ELF-1 (cell line): Measurements from ENCODE around the gene SLC16A3.
"Not testable (repeated sequence)": the region's sequence is repeated elsewhere in the genome, so short reads cannot be mapped to it uniquely, and the experiment has no call there.

Source experiments
- DNase-seq: peaks from one replicate; pipeline ENCODE4 v3.0.0-alpha.2; 2016; ENCODE audit warnings: low read depth, low spot score

The SLC16A3 gene

DNA sequence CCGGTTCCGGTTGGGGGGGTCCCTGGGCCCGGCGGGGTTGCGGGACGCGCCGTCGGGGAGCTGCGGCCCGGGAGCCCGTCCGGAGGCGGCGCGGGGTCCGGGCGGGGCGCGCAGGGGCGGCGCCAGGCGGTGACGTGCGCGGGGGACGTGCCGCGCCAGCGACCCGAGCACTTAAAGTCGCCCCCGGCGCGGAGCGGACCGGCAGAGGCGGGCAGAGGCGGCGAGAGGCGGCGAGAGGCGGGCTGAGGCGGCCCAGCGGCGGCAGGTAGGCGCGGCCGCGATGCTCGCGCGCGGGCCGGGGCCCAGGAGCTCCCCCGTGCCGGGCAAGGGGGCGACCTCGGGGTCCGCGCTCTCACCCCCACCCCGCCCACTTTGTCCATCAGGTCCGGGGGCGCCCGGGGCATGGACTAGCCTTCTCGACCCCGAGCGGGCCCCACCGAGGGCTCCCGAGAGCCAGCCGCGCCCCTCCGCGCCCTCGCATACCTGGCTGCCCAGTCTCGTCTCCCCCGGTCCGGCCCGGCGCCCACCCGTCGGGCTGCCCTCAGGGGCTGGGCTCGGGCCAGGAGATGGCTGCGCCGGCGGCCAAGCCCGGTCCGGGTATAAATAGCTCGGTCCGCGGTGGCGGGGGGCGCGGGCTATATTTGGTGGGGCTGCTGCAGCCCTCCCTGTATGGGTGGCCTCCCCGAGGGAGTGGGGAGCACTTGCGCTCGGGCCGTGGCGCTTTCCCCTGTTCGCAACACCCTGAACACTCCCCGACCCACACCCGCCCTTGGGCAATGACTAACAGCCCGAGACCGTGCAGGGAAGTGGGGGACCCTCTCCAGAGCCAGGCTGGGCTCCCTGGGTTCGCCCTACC, at the start of gene SLC16A3:
Gene SLC16A3, plus strand, starts transcription at position 201 of the 856 bp plus-strand sequence. CDS start 6,967 bp downstream, outside the sequence.
- DNase-seq: no peak

DNA sequence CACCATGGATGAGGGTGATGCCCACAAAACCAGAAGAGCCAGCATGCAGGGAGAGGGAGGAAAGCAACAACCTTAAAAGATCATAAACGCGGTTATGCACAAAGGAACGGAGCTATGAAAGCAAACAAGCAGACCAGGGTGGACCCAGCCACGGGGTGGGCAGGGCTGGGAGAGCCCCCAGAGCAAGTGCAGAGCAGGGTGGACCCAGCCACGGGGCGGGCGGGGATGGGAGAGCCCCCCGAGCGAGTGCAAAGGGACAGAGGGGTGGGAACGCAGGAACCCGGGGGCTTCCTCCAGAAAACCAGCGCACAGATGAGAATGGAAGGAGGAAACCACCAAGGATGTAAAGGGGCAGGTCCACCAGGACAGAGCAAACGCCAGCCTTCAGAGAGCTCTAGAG, 49.4 kb upstream of the SLC16A3 start:
- no peak for DNase-seq

- no peak for DNase-seq
Measured at GRCh38 chr17:82179946-82180475, 48.8 kb upstream of the SLC16A3 start.

DNA sequence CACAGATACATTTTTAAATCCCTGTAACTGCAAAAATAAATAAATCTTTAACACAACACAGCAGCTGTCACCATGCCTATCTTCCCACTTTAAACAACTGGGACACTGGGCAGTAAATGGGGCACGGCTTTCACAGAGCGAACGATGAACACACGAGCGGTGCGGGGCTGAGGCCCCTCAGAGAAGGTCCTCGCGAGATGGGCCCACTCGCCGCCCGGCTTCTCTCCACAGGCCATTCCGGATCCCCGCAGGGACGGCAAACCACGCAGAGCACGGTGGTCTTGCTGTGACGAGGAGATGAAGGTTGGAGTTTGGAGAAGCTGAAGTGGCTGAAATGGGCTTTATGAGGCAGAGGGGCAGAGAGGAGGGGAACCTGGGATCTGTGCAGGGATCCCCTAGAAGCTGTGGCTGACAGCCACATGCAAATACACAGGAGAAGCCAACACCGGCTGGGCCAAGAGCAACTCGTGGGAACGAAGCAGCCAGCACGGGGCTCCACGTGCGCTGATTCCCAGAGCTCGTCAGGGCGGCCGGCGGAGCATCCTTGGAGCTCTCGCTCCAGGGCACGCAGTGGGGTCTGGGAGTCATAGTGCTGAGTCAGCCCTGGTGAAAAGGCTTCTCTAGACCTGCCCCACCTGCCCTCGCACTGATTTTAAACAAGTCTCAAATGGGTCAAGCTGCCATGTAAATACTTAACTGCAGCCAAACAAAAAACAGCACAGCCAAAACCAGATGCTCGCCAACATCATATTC, 47.9 kb upstream of the SLC16A3 start:
- peak; percentile 78 for DNase-seq

- no peak for DNase-seq
Measured at GRCh38 chr17:82184761-82185160, 44.1 kb upstream of the SLC16A3 start.

GRCh38 chr17:82186221-82186620, 42.6 kb upstream of the SLC16A3 start:
- DNase-seq: no peak

DNA sequence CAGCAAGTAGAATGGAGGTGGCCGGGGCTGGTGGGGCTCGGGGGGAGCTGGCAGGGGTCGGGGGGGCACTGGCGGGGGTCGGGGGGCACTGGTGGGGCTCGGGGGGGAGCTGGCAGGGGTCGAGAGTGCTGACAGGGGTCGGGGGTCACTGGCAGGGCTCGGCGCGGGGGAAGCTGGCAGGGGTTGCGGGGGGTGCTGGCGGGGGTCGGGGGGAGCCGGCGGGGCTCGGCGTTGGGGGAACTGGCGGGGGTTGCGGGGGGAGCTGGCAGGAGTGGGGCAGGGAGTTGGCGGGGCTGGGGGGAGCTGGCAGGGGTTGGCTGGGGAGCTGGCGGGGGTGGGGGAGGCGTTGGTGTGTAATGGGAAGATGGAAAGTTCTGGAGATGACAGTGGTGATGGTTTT, 41.3 kb upstream of the SLC16A3 start:
- no peak for DNase-seq

GRCh38 chr17:82188001-82188961, 40.6 kb upstream of the SLC16A3 start:
- no peak for DNase-seq

GRCh38 chr17:82193050-82193449, 35.8 kb upstream of the SLC16A3 start:
- not testable (repeated sequence) for DNase-seq

- DNase-seq: no peak
Measured at GRCh38 chr17:82193520-82194220, 35.2 kb upstream of the SLC16A3 start.

DNA sequence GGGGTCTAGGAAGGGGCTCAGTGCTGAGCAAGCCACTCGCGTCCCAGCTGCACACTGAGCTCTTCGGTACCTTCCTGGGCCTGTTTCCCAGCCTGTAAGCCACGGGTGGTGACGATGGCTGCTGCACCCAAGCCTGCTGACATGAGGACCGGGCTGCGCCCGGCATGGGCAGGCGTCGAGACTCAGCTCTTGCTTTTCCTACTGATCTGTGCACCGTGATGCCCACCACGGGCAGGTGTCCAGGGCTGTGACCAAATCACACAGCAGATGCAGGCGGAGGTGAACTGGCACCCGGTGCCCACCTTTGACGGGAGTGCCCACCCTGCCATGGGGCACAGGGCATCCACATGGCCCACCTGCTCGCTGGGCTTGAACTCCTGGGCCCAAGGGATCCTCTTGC, 34.1 kb upstream of the SLC16A3 start:
- no peak for DNase-seq

DNA sequence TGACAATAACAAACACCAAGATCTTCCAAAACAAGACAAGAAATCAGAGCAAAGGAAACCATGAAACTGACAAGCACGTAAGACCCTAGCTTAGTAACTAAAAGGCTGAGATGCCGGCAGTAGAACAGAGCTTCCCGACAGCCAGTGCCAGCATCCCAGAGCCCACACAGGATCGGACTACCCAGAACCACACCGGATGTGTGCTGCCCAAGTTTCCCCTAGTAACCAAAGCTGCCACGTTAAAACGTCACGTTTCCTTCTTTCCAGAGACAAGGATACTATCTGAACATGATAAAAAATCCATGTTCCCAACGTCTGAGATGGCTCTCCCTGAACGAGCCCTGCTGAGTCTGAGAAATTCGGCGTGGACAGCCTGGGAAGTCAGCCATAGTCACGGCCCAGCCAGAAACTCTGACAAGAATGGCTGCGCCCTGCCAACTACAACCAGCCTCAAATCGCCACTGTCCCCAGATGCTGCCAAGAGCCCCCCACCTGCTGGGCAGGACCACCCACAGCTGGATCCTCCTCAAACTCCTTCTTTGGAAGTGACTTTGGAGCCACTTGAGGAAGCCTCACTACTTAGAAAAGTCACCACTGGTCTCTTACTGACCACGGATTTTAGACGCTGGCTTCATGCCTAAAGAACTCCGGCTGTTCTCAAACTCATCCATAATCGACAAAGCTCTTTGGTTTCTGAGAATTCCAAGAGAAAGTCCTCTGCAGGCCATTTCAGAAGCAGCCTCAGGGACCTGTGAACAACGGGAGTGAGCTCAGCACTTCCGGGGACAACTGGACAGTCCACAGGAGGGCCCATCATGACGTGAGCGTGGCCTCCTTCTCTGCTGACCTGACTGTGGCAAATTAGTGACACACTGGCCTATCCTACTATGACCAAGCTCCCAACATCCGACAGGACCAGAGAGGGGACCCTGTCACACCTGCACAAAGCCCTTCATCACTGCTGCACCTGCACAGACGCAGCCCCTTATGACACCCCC, 32.9 kb upstream of the SLC16A3 start:
- DNase-seq: no peak

DNA sequence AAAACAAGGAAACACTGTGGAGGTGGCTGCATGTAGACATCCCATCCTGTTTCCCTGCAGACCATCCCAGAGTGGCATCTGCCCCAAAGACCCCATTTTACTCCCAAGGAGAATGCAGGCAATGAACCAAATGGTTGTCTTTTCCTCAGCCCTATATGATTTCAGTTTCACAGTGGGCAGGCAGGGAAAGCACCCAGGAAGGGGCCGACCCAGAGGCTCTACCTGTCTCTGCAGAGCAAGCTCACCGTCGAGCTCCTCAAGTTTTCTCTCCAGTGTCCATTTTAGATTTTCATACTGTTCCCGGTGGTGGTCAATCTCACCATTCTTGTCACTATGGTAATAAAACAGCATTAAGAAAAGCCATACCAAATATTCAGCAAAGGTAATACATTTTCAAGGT, 30.8 kb upstream of the SLC16A3 start:
- DNase-seq: no peak

DNA sequence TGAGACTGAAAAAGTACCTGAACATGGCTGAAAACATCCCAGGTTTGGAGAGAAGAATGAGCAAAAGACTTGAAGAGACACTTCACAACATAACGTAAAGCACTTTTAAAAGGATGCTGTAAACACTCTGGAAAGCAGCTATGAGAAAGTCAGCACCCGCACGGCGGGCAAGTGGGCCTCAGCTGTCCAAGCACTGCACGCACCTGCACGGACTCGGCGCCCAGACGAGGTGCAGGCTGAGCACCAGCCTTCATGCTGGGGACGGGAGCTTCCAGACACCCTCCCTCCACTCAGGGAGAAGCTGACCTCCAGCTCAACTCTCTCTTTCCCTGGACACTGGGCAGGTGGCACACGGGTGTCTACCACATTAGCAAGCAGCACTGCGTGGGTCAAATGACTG, 29.3 kb upstream of the SLC16A3 start:
- no peak for DNase-seq

DNA sequence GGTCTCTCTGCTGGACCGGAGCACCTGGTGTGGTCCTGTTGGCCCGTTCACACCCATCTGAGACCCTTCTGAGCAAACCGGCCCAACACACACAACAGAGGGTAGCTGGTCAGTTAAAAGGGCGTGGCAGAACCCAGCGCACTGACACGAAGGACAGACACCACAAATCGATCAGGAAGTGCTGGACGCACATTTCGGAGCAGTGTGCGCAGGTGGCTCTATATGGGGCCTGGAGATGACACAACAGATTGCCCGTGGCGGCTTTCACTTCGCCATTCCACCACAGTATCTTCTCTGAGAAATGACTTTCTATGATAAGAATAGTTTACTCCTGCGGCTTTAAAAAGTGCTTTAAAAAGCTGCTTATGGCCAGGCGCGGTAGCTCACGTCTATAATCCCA, 28.7 kb upstream of the SLC16A3 start:
- no peak for DNase-seq

DNA sequence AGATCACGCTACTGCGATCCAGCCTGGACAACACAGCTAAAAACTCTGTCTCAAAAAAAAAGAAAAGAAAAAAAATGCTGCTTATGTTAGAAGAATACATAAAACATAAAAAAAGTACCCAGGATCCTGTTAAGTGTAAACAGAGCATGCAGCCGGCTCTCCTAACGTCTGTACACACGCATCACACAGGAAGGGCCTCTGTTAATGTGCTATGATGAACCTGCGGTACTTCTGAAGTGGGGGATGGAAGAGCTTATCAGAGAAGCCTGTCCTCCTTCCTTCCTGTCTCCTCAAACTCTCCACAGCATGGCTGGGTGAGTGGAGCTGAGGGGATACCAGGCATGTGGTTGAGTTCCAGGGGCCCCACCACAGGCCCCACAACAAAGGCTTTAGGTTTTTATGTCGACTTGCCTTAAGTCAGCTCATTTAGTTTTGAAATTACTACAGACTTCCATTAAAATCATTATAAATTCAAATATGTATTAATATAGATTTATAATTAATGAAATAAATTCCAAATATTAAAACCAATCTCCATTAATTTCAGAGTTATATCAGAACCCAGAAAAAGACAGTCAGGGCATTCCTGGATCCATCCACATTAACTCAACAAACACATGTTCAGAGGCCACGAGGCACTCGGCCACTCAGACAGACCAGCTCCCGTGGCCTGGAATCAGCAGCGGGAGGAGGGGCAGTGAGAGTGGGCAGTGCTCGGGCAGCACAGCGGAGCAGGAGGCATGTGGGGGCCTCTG, 27.9 kb upstream of the SLC16A3 start:
- DNase-seq: no peak

DNA sequence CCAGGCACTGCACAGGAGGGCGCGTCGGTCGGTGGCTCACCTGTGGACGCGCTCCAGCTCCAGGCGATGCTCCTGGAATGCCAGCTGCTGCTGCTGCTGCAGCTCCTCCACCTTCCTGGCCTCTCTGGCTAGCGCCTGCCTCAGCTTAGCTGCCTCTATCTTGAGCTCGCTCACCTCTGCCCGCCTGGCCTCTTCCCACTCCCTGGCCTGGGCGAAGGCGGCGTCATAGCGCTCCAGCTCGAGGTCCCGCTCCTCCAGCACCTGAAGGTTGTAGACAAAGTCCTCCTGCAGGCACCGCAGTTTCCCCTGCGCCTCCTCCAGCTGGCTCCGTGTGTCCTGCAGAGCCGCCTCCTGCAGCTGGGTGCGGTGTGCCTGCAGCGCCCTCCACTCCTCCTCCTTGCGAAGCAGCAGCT, 27.3 kb upstream of the SLC16A3 start:
- peak; percentile 38 for DNase-seq

DNA sequence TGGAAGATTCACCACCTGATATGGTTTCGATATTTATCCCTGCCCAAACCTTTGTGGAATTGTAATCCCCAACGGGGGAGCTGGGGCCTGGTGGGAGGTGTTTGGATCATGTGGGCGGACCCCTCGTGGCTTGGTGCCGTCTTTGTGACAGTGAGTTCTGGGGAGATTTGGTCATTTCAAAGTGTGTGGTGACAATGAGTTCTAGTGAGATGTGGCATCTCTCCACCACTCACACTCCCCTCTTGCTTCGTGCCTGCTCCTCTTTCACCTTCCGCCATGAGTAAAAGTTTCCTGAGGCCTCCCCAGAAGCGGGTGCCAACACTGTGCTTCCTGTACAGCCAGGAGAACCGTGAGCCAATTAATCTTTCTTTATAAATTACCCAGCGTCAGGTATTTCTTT, 25.9 kb upstream of the SLC16A3 start:
- no peak for DNase-seq

DNA sequence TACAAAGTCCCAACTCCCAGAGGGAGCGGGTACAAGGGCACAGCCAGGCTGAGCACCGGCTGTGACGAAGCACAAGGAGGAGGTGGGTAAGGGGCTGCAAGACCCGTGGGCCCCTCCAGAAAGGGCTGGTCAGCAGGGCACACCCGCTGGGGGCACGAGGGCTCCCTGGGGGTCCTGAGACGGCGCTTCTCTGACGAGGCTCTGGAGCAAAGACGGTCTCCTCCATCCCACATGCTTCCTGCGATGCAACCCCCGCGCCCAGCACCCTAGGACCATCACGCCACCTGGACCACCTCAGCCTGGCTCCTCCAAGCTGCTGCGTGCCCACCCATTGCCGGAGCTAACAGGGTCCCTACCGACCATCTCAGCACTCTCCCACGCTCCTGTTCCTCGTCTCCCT, 24.9 kb upstream of the SLC16A3 start:
- no peak for DNase-seq
